ENCODE results near the gene VPS13C. TPM values are rescaled to one million over a fixed set of nuclear protein-coding genes. Genes with fewer than 3 reads are reported as not detected.

Gene VPS13C
- polyA plus RNA-seq, 2 donors: 3.5 to 3.6 TPM

GRCh38 chr15:61936528-61937195 is 123.6 kb downstream of the VPS13C start:
- Histone ChIP-seq H3K27ac (ENCODE audit: low read depth in 2 of 2, low read length in 1 of 2) (no peak overlapping the region), H3K4me3 (ENCODE audit: low read depth in 1 of 2, low read length in 2 of 2) (no peak overlapping the region), H3K36me3 (ENCODE audit: control insufficient read depth in 2 of 2, insufficient read depth in 2 of 2, low read length in 1 of 2) (peaks cover 0 to 2% of the 10 kb centered on the region in 2 donors), H3K9me3 (ENCODE audit: control insufficient read depth in 2 of 2, insufficient read depth in 1 of 2, low read depth in 1 of 2, low read length in 1 of 2) (no peaks in the 10 kb centered on the region), H3K4me1 (ENCODE audit: control insufficient read depth in 2 of 2, insufficient read depth in 2 of 2, low read length in 1 of 2) (no peaks in the 10 kb centered on the region), H3K27me3 (ENCODE audit: control insufficient read depth in 1 of 2, insufficient read depth in 2 of 2, low read length in 2 of 2) (no peaks in the 10 kb centered on the region)
- whole genome bisulfite sequencing, 2 donors: 80 to 84% methylated on average over 4 of the region's 4 CpGs

- Histone ChIP-seq H3K9me3 (ENCODE audit: control insufficient read depth in 2 of 2, insufficient read depth in 1 of 2, low read depth in 1 of 2, low read length in 1 of 2) (no peaks in the 10 kb centered on the region), H3K27ac (ENCODE audit: low read depth in 2 of 2, low read length in 1 of 2) (no peak overlapping the region), H3K4me3 (ENCODE audit: low read depth in 1 of 2, low read length in 2 of 2) (no peak overlapping the region), H3K27me3 (ENCODE audit: control insufficient read depth in 1 of 2, insufficient read depth in 2 of 2, low read length in 2 of 2) (no peaks in the 10 kb centered on the region), H3K4me1 (ENCODE audit: control insufficient read depth in 2 of 2, insufficient read depth in 2 of 2, low read length in 1 of 2) (no peaks in the 10 kb centered on the region), H3K36me3 (ENCODE audit: control insufficient read depth in 2 of 2, insufficient read depth in 2 of 2, low read length in 1 of 2) (peaks cover 2% of the 10 kb centered on the region in 2 donors)
- WGBS, 2 donors: 94 to 96% methylated on average over 4 of the region's 4 CpGs
These were observed 124.8 kb downstream of the VPS13C start for GRCh38 chr15:61935493-61935892.

GRCh38 chr15:61929452-61929851 is 130.8 kb downstream of the VPS13C start:
- H3K4me1 ChIP-seq (ENCODE audit: control insufficient read depth in 2 of 2, insufficient read depth in 2 of 2, low read length in 1 of 2): no peaks in the 10 kb centered on the region
- H3K4me3 ChIP-seq (ENCODE audit: low read depth in 1 of 2, low read length in 2 of 2): no peak overlapping the region
- peaks cover 0 to 2% of the 10 kb centered on the region in 2 donors for H3K36me3 ChIP-seq (ENCODE audit: control insufficient read depth in 2 of 2, insufficient read depth in 2 of 2, low read length in 1 of 2)
- no peaks in the 10 kb centered on the region for H3K9me3 ChIP-seq (ENCODE audit: control insufficient read depth in 2 of 2, insufficient read depth in 1 of 2, low read depth in 1 of 2, low read length in 1 of 2)
- H3K27ac ChIP-seq (ENCODE audit: low read depth in 2 of 2, low read length in 1 of 2): no peak overlapping the region
- no peaks in the 10 kb centered on the region for H3K27me3 ChIP-seq (ENCODE audit: control insufficient read depth in 1 of 2, insufficient read depth in 2 of 2, low read length in 2 of 2)

- 97 to 99% methylated on average over 3 of the region's 3 CpGs for WGBS, 2 donors
- no peak overlapping the region for H3K27ac ChIP-seq (ENCODE audit: low read depth in 2 of 2, low read length in 1 of 2)
- H3K27me3 ChIP-seq (ENCODE audit: control insufficient read depth in 1 of 2, insufficient read depth in 2 of 2, low read length in 2 of 2): no peaks in the 10 kb centered on the region
- H3K9me3 ChIP-seq (ENCODE audit: control insufficient read depth in 2 of 2, insufficient read depth in 1 of 2, low read depth in 1 of 2, low read length in 1 of 2): no peaks in the 10 kb centered on the region
- H3K4me3 ChIP-seq (ENCODE audit: low read depth in 1 of 2, low read length in 2 of 2): no peak overlapping the region
- peaks cover 0 to 2% of the 10 kb centered on the region in 2 donors for H3K36me3 ChIP-seq (ENCODE audit: control insufficient read depth in 2 of 2, insufficient read depth in 2 of 2, low read length in 1 of 2)
- H3K4me1 ChIP-seq (ENCODE audit: control insufficient read depth in 2 of 2, insufficient read depth in 2 of 2, low read length in 1 of 2): no peaks in the 10 kb centered on the region
These were observed 137.1 kb downstream of the VPS13C start for GRCh38 chr15:61923173-61923572.

- no peaks in the 10 kb centered on the region for H3K27me3 ChIP-seq (ENCODE audit: control insufficient read depth in 1 of 2, insufficient read depth in 2 of 2, low read length in 2 of 2)
- H3K36me3 ChIP-seq (ENCODE audit: control insufficient read depth in 2 of 2, insufficient read depth in 2 of 2, low read length in 1 of 2): peaks cover 0 to 2% of the 10 kb centered on the region in 2 donors
- WGBS, 2 donors: 65 to 88% methylated on average over 1 of the region's 1 CpG
- H3K4me3 ChIP-seq (ENCODE audit: low read depth in 1 of 2, low read length in 2 of 2): no peak overlapping the region
- H3K9me3 ChIP-seq (ENCODE audit: control insufficient read depth in 2 of 2, insufficient read depth in 1 of 2, low read depth in 1 of 2, low read length in 1 of 2): no peaks in the 10 kb centered on the region
- H3K27ac ChIP-seq (ENCODE audit: low read depth in 2 of 2, low read length in 1 of 2): no peak overlapping the region
- H3K4me1 ChIP-seq (ENCODE audit: control insufficient read depth in 2 of 2, insufficient read depth in 2 of 2, low read length in 1 of 2): no peaks in the 10 kb centered on the region
These were observed 139.2 kb downstream of the VPS13C start for GRCh38 chr15:61921093-61921492.

- peaks cover 0 to 2% of the 10 kb centered on the region in 2 donors for H3K36me3 ChIP-seq (ENCODE audit: control insufficient read depth in 2 of 2, insufficient read depth in 2 of 2, low read length in 1 of 2)
- no peaks in the 10 kb centered on the region for H3K9me3 ChIP-seq (ENCODE audit: control insufficient read depth in 2 of 2, insufficient read depth in 1 of 2, low read depth in 1 of 2, low read length in 1 of 2)
- no peaks in the 10 kb centered on the region for H3K27me3 ChIP-seq (ENCODE audit: control insufficient read depth in 1 of 2, insufficient read depth in 2 of 2, low read length in 2 of 2)
- WGBS, 2 donors: 92 to 98% methylated on average over 1 of the region's 1 CpG
- H3K4me3 ChIP-seq (ENCODE audit: low read depth in 1 of 2, low read length in 2 of 2): no peak overlapping the region
- no peaks in the 10 kb centered on the region for H3K4me1 ChIP-seq (ENCODE audit: control insufficient read depth in 2 of 2, insufficient read depth in 2 of 2, low read length in 1 of 2)
- no peak overlapping the region for H3K27ac ChIP-seq (ENCODE audit: low read depth in 2 of 2, low read length in 1 of 2)
These were observed 142.8 kb downstream of the VPS13C start for GRCh38 chr15:61917457-61917856.

GRCh38 chr15:61916104-61916503 is 144.1 kb downstream of the VPS13C start:
- no peak overlapping the region for H3K27ac ChIP-seq (ENCODE audit: low read depth in 2 of 2, low read length in 1 of 2)
- WGBS, 2 donors: 85 to 87% methylated on average over 2 of the region's 2 CpGs
- H3K4me3 ChIP-seq (ENCODE audit: low read depth in 1 of 2, low read length in 2 of 2): no peak overlapping the region
- no peaks in the 10 kb centered on the region for H3K9me3 ChIP-seq (ENCODE audit: control insufficient read depth in 2 of 2, insufficient read depth in 1 of 2, low read depth in 1 of 2, low read length in 1 of 2)
- no peaks in the 10 kb centered on the region for H3K4me1 ChIP-seq (ENCODE audit: control insufficient read depth in 2 of 2, insufficient read depth in 2 of 2, low read length in 1 of 2)
- H3K36me3 ChIP-seq (ENCODE audit: control insufficient read depth in 2 of 2, insufficient read depth in 2 of 2, low read length in 1 of 2): peaks cover 0 to 2% of the 10 kb centered on the region in 2 donors
- H3K27me3 ChIP-seq (ENCODE audit: control insufficient read depth in 1 of 2, insufficient read depth in 2 of 2, low read length in 2 of 2): no peaks in the 10 kb centered on the region

GRCh38 chr15:61915640-61916039 is 144.6 kb downstream of the VPS13C start:
- Histone ChIP-seq H3K4me1 (ENCODE audit: control insufficient read depth in 2 of 2, insufficient read depth in 2 of 2, low read length in 1 of 2) (no peaks in the 10 kb centered on the region), H3K27ac (ENCODE audit: low read depth in 2 of 2, low read length in 1 of 2) (no peak overlapping the region), H3K9me3 (ENCODE audit: control insufficient read depth in 2 of 2, insufficient read depth in 1 of 2, low read depth in 1 of 2, low read length in 1 of 2) (no peaks in the 10 kb centered on the region), H3K27me3 (ENCODE audit: control insufficient read depth in 1 of 2, insufficient read depth in 2 of 2, low read length in 2 of 2) (no peaks in the 10 kb centered on the region), H3K36me3 (ENCODE audit: control insufficient read depth in 2 of 2, insufficient read depth in 2 of 2, low read length in 1 of 2) (peaks cover 0 to 2% of the 10 kb centered on the region in 2 donors), H3K4me3 (ENCODE audit: low read depth in 1 of 2, low read length in 2 of 2) (no peak overlapping the region)
- 95 to 98% methylated on average over 9 of the region's 9 CpGs for WGBS, 2 donors

- H3K4me3 ChIP-seq (ENCODE audit: low read depth in 1 of 2, low read length in 2 of 2): no peak overlapping the region
- no peaks in the 10 kb centered on the region for H3K9me3 ChIP-seq (ENCODE audit: control insufficient read depth in 2 of 2, insufficient read depth in 1 of 2, low read depth in 1 of 2, low read length in 1 of 2)
- H3K27me3 ChIP-seq (ENCODE audit: control insufficient read depth in 1 of 2, insufficient read depth in 2 of 2, low read length in 2 of 2): no peaks in the 10 kb centered on the region
- no peak overlapping the region for H3K27ac ChIP-seq (ENCODE audit: low read depth in 2 of 2, low read length in 1 of 2)
- no peaks in the 10 kb centered on the region for H3K36me3 ChIP-seq (ENCODE audit: control insufficient read depth in 2 of 2, insufficient read depth in 2 of 2, low read length in 1 of 2)
- no peaks in the 10 kb centered on the region for H3K4me1 ChIP-seq (ENCODE audit: control insufficient read depth in 2 of 2, insufficient read depth in 2 of 2, low read length in 1 of 2)
These were observed 149.3 kb downstream of the VPS13C start for GRCh38 chr15:61910839-61911369.

GRCh38 chr15:61908241-61908640 is 152.0 kb downstream of the VPS13C start:
- 97 to 99% methylated on average over 3 of the region's 3 CpGs for WGBS, 2 donors
- Histone ChIP-seq H3K27ac (ENCODE audit: low read depth in 2 of 2, low read length in 1 of 2) (no peak overlapping the region), H3K9me3 (ENCODE audit: control insufficient read depth in 2 of 2, insufficient read depth in 1 of 2, low read depth in 1 of 2, low read length in 1 of 2) (no peaks in the 10 kb centered on the region), H3K27me3 (ENCODE audit: control insufficient read depth in 1 of 2, insufficient read depth in 2 of 2, low read length in 2 of 2) (no peaks in the 10 kb centered on the region), H3K4me1 (ENCODE audit: control insufficient read depth in 2 of 2, insufficient read depth in 2 of 2, low read length in 1 of 2) (no peaks in the 10 kb centered on the region), H3K4me3 (ENCODE audit: low read depth in 1 of 2, low read length in 2 of 2) (no peak overlapping the region), H3K36me3 (ENCODE audit: control insufficient read depth in 2 of 2, insufficient read depth in 2 of 2, low read length in 1 of 2) (no peaks in the 10 kb centered on the region)
